Measurements from ENCODE around the gene RIC3. TPM values are rescaled to one million over a fixed set of nuclear protein-coding genes. Genes with fewer than 3 reads are reported as not detected.

The RIC3 gene
- total RNA-seq, 1 experiment from 2014 or later = not detected

DNA sequence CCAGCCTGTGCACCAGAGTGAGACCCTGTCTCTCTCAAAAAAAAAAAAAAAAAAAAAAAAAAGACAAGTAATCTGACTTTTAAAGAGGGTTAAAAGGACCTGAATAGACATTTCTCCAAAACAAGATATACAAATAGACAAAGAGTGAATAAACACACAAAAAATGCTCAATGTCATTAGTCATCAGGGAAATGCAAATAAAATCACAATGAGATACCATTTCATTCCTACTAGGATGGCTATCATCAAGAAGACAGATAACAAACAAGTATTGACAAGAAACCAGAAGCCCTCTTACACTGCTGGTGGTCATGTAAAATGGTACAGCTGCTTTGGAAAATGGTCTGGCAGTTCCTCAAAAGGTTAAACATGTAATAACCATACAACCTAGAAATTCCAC, 4.1 kb downstream of the RIC3 start:
- Histone ChIP-seq H3K4me1 (ENCODE audit: control insufficient read depth in 1 of 2, insufficient read depth in 2 of 2, low read length in 2 of 2) (peaks cover 0 to 13% of the 10 kb centered on the region in 2 experiments; a peak in 3 of 4 replicates), H4K20me1 (ENCODE audit: insufficient read depth) (no peaks in the 10 kb centered on the region), H2AFZ (ENCODE audit: low read depth, low read length, poor library complexity, severe bottlenecking) (no peak overlapping the region), H3K9ac (ENCODE audit: low read length) (no peak overlapping the region), H3K27me3 (ENCODE audit: insufficient read depth, low read length) (0 out of 2 replicates have a peak, but pooled peaks cover 6% of the 10 kb centered on the region), H3K36me3 (ENCODE audit: control insufficient read depth in 1 of 2, insufficient read depth in 2 of 2, low read length in 2 of 2) (no peaks in the 10 kb centered on the region), H3K27ac (ENCODE audit: low read depth, low read length) (no peak overlapping the region), H3K4me3 (replicated peaks in 1 of 2; ENCODE audit: low read depth in 1 of 2, low read length in 2 of 2) (no peak overlapping the region), H3K4me2 (ENCODE audit: low read length) (no peak overlapping the region), H3K79me2 (ENCODE audit: insufficient read depth, low read length) (no peaks in the 10 kb centered on the region), H3K9me2 (ENCODE audit: insufficient read depth) (no peaks in the 10 kb centered on the region), H3K9me3 (ENCODE audit: control insufficient read depth in 1 of 2, insufficient read depth in 1 of 2, low read depth in 1 of 2, low read length in 2 of 2) (no peaks in the 10 kb centered on the region)
- intact Hi-C loops (cut with micrococcal nuclease) = no loop called here
- DNase-seq (ENCODE audit: low read depth, low spot score) (no peak), ATAC-seq (no peak)
- TF ChIP-seq CEBPB (IDR thresholded peaks at IDR 0.05; ENCODE audit: low read depth) = no peak
- TF ChIP-seq MAX (IDR thresholded peaks at IDR 0.05) = no peak
- TF ChIP-seq, protein P1, sequence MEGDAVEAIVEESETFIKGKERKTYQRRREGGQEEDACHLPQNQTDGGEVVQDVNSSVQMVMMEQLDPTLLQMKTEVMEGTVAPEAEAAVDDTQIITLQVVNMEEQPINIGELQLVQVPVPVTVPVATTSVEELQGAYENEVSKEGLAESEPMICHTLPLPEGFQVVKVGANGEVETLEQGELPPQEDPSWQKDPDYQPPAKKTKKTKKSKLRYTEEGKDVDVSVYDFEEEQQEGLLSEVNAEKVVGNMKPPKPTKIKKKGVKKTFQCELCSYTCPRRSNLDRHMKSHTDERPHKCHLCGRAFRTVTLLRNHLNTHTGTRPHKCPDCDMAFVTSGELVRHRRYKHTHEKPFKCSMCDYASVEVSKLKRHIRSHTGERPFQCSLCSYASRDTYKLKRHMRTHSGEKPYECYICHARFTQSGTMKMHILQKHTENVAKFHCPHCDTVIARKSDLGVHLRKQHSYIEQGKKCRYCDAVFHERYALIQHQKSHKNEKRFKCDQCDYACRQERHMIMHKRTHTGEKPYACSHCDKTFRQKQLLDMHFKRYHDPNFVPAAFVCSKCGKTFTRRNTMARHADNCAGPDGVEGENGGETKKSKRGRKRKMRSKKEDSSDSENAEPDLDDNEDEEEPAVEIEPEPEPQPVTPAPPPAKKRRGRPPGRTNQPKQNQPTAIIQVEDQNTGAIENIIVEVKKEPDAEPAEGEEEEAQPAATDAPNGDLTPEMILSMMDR (IDR thresholded peaks at IDR 0.05 in 2 of 3, conservative IDR thresholded peaks at IDR 0.05 in 1 of 3; ENCODE audit: borderline replicate concordance in 1 of 3, insufficient read depth in 1 of 3, low read depth in 2 of 3, low read length in 2 of 3) = no peak
- TF ChIP-seq SRF (IDR thresholded peaks at IDR 0.05; ENCODE audit: low read depth) = no peak
- TF ChIP-seq TCF7L2 (IDR thresholded peaks at IDR 0.05; ENCODE audit: borderline replicate concordance, extremely low read depth, insufficient read depth, insufficient read length) = no peak
- no peak for TF ChIP-seq ELF1 (IDR thresholded peaks at IDR 0.05; ENCODE audit: borderline replicate concordance, low read depth)
- TF ChIP-seq, protein P2, sequence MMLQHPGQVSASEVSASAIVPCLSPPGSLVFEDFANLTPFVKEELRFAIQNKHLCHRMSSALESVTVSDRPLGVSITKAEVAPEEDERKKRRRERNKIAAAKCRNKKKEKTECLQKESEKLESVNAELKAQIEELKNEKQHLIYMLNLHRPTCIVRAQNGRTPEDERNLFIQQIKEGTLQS (IDR thresholded peaks at IDR 0.05) = no peak
- TF ChIP-seq EGR1 (IDR thresholded peaks at IDR 0.05; ENCODE audit: low read depth) = no peak
- no peak for TF ChIP-seq CBX3 (IDR thresholded peaks at IDR 0.05; ENCODE audit: low read depth)
- TF ChIP-seq ZFX (IDR thresholded peaks at IDR 0.05) = no peak
- TF ChIP-seq ZBTB33 (IDR thresholded peaks at IDR 0.05; ENCODE audit: extremely low read depth, insufficient replicate concordance, low read length) = no peak
- no peak for TF ChIP-seq FOSL1 (IDR thresholded peaks at IDR 0.05; ENCODE audit: low read depth)
- TF ChIP-seq RAD21 (IDR thresholded peaks at IDR 0.05; ENCODE audit: low read depth) = no peak
- no peak for TF ChIP-seq ZNF274 (IDR thresholded peaks at IDR 0.05; ENCODE audit: low read depth, low read length)
- TF ChIP-seq SIN3A (IDR thresholded peaks at IDR 0.05; ENCODE audit: low read depth) = no peak
- no peak for TF ChIP-seq EZH2 (IDR thresholded peaks at IDR 0.05)
- TF ChIP-seq JUND (IDR thresholded peaks at IDR 0.05) = no peak
- no peak for TF ChIP-seq YY1 (IDR thresholded peaks at IDR 0.05; ENCODE audit: extremely low read depth, insufficient replicate concordance, low read depth, low read length)
- TF ChIP-seq POLR2AphosphoS5 (IDR thresholded peaks at IDR 0.05; ENCODE audit: low read depth, low read length) = no peak
- TF ChIP-seq POLR2A (IDR thresholded peaks at IDR 0.05; ENCODE audit: borderline replicate concordance, extremely low read depth, insufficient read depth, insufficient read length) = no peak
- ChIA-PET RAD21 (ENCODE audit: low non-redundant PET in 1 of 2, low total read pairs in 2 of 2, uncharacterized antibody in 2 of 2, unreplicated experiment in 2 of 2) (interaction anchor here in 1 of 2 experiments (0.7 kb wide), 1 partner anchor 1778 kb away, joined by 5 read pairs; no protein-coding TSS in a partner anchor), CTCF (no interaction called here), POLR2A (no interaction called here)
- BruUV-seq (replicated peaks) = no TSS peak
